A673 (cell line): ENCODE data around the gene SSBP3. TPM values are rescaled to one million over a fixed set of nuclear protein-coding genes. Genes with fewer than 3 reads are reported as not detected.

Experiments
- BruUV-seq: library from RNA; stranded (reverse); fragments of 400-500 nt; replicated peaks from 2 replicates; lab custom pipeline; 2021; lab: Mats Ljungman, UMichigan
- CTCF ChIA-PET: fragments of 300-600 bp; sonication (Branson Sonifier 250); formaldehyde crosslinking; loops from one replicate; lab custom pipeline; 2022; ENCODE audit warnings: antibody characterized with exemption; lab: Charles Lee
- POLR2A ChIA-PET: fragments of 300-600 bp; sonication (Branson Sonifier 250); formaldehyde crosslinking; loops from one replicate; lab custom pipeline; 2022; ENCODE audit warnings: antibody characterized with exemption; ENCODE audit not compliant: low non-redundant PET; lab: Charles Lee
- DNase-seq: peaks from one replicate; pipeline ENCODE4 v3.0.0-alpha.2; 2015; ENCODE audit warnings: low spot score
- H3K27ac ChIP-seq: fragments of 200-600 bp; sonication (generic); 2 replicates; pipeline ENCODE4 v1.5.1; 2016; ENCODE audit warnings: mixed run types, low read depth, mild to moderate bottlenecking, mixed read lengths, antibody characterized with exemption, low read length; ENCODE audit not compliant: poor library complexity, severe bottlenecking
- H3K27me3 ChIP-seq: fragments of 200-600 bp; sonication (generic); replicated peaks from 2 replicates; pipeline ENCODE4 v1.6.1; 2017; ENCODE audit warnings: mixed run types, low read depth, mild to moderate bottlenecking, mixed read lengths, antibody characterized with exemption, low read length; ENCODE audit not compliant: insufficient read depth, poor library complexity
- H3K36me3 ChIP-seq: fragments of 200-600 bp; sonication (generic); 2 replicates; pipeline ENCODE4 v1.6.1; 2016; ENCODE audit warnings: mixed run types, mild to moderate bottlenecking, mixed read lengths, antibody characterized with exemption, low read length; ENCODE audit not compliant: insufficient read depth, poor library complexity, severe bottlenecking
- H3K4me1 ChIP-seq: fragments of 200-600 bp; sonication (generic); 2 replicates; pipeline ENCODE4 v1.6.1; 2017; ENCODE audit warnings: mixed run types, mild to moderate bottlenecking, mixed read lengths, antibody characterized with exemption, low read length; ENCODE audit not compliant: insufficient read depth, poor library complexity, severe bottlenecking
- H3K4me3 ChIP-seq: fragments of 200-600 bp; sonication (generic); 2 replicates; pipeline ENCODE4 v1.5.1; 2016; ENCODE audit warnings: low read depth, mixed run types, mild to moderate bottlenecking, mixed read lengths, low read length; ENCODE audit not compliant: poor library complexity, severe bottlenecking
- H3K9me3 ChIP-seq: fragments of 200-600 bp; sonication (generic); 2 replicates; pipeline ENCODE4 v1.6.1; 2016; ENCODE audit warnings: mixed run types, low read depth, mild to moderate bottlenecking, mixed read lengths, antibody characterized with exemption, low read length; ENCODE audit not compliant: poor library complexity, severe bottlenecking
- EZH2 ChIP-seq: fragments of 200-600 bp; sonication (generic); IDR thresholded peaks from 2 replicates; pipeline ENCODE4 v1.6.1; 2017; ENCODE audit warnings: borderline replicate concordance, low read depth, mild to moderate bottlenecking, mixed read lengths, antibody characterized with exemption, low read length; ENCODE audit not compliant: poor library complexity, severe bottlenecking
- intact Hi-C: fragments of 100-400 bp; cut with micrococcal nuclease; formaldehyde crosslinking; loops from one replicate; pipeline ENCODE4 v1.10.0; 2022; ENCODE audit not compliant: unreplicated experiment
- total RNA-seq: library from RNA; stranded (reverse); gene quantifications from 2 replicates; pipeline ENCODE4 v1.2.3, GENCODE V29; 2021
- TF ChIP-seq, protein P1 (sequence below): fragments of 300-800, 200-600 bp; sonication (generic); conservative IDR thresholded peaks from 2 replicates; pipeline ENCODE4 v1.5.1; 2017; ENCODE audit warnings: low read depth, mild to moderate bottlenecking, antibody characterized with exemption, low read length, moderate library complexity, mixed read lengths

The SSBP3 gene
- total RNA-seq, 1 experiment from 2014 or later = 43.0 TPM

DNA sequence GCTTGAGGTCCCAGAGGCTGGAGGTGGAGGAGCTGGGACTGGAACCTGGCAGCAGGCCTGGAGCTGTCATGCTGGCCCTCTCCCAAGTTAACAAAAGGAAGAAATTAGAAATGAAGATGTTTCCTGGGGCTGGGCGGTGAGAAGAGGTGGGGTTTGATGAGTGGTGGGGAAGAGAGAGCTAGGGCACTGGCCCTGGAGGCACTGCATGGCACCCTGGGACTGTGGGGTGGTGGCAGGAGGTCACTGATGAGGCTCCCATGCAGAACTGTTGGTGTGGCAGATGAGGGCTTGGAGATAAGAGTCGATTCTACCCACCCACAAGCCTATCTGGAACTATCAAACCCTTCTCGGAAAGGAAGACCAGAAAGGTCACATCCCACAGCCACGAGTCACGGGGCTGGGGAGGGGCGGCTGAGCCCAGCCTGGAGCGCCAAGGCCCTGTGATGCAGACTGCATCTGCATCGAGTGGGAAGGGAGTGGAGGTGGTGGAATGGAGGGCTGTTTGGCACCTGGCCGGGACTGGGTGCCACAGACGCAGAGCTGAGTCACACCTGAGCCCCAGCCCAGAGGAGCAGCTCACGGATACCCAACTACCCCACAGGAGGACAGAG is 176.8 kb downstream of the SSBP3 start:
- no peak overlapping the region for H3K27ac ChIP-seq
- TF ChIP-seq, protein P1, sequence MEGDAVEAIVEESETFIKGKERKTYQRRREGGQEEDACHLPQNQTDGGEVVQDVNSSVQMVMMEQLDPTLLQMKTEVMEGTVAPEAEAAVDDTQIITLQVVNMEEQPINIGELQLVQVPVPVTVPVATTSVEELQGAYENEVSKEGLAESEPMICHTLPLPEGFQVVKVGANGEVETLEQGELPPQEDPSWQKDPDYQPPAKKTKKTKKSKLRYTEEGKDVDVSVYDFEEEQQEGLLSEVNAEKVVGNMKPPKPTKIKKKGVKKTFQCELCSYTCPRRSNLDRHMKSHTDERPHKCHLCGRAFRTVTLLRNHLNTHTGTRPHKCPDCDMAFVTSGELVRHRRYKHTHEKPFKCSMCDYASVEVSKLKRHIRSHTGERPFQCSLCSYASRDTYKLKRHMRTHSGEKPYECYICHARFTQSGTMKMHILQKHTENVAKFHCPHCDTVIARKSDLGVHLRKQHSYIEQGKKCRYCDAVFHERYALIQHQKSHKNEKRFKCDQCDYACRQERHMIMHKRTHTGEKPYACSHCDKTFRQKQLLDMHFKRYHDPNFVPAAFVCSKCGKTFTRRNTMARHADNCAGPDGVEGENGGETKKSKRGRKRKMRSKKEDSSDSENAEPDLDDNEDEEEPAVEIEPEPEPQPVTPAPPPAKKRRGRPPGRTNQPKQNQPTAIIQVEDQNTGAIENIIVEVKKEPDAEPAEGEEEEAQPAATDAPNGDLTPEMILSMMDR = no peak
- TF ChIP-seq EZH2 = no peak

GRCh38 chr1:54228638-54229079 is 177.5 kb downstream of the SSBP3 start:
- POLR2A ChIA-PET = no interaction called here
- intact Hi-C loops = no loop called here
- Histone ChIP-seq H3K36me3 (no peaks in the 10 kb centered on the region), H3K27me3 (no peaks in the 10 kb centered on the region), H3K4me3 (no peak overlapping the region), H3K4me1 (no peaks in the 10 kb centered on the region), H3K9me3 (no peaks in the 10 kb centered on the region), H3K27ac (no peak overlapping the region)
- no peak for TF ChIP-seq EZH2
- TF ChIP-seq, protein P1 = no peak
- BruUV-seq = no TSS peak
- DNase-seq = no peak
- CTCF ChIA-PET = no interaction called here

More for the DNA sequence above, 176.8 kb downstream of the SSBP3 start:
- no peak overlapping the region for H3K4me3 ChIP-seq
- no peaks in the 10 kb centered on the region for H3K9me3 ChIP-seq
- no peaks in the 10 kb centered on the region for H3K36me3 ChIP-seq
- no peak for DNase-seq
- no TSS peak for BruUV-seq
- ChIA-PET CTCF (no interaction called here), POLR2A (no interaction called here)
- H3K4me1 ChIP-seq = no peaks in the 10 kb centered on the region
- no peaks in the 10 kb centered on the region for H3K27me3 ChIP-seq
- intact Hi-C loops = no loop called here

GRCh38 chr1:54227891-54228310 is 178.3 kb downstream of the SSBP3 start:
- no TSS peak for BruUV-seq
- CTCF ChIA-PET = interaction anchor here (0.8 kb wide), 1 partner anchor 15 kb away, joined by 9 read pairs; no protein-coding TSS in a partner anchor
- no peaks in the 10 kb centered on the region for H3K4me1 ChIP-seq
- no peaks in the 10 kb centered on the region for H3K36me3 ChIP-seq
- peak; percentile 20 for DNase-seq
- intact Hi-C loops = no loop called here
- POLR2A ChIA-PET = no interaction called here
- no peaks in the 10 kb centered on the region for H3K27me3 ChIP-seq
- no peak for TF ChIP-seq EZH2
- TF ChIP-seq, protein P1 = 0 out of 2 replicates have a peak, but pooled peaks have one; percentile 12
- H3K9me3 ChIP-seq = no peaks in the 10 kb centered on the region
- no peak overlapping the region for H3K27ac ChIP-seq
- H3K4me3 ChIP-seq = no peak overlapping the region
